Testis (tissue), 2 donors: Measurements from ENCODE around the gene WDR62.

ENCODE experiments used
- POLR2A ChIP-seq: fragments of 450-650 bp; IDR thresholded peaks from one replicate; pipeline ENCODE4 v1.6.1; 2017; ENCODE audit warnings: antibody characterized with exemption, mild to moderate bottlenecking, moderate library complexity
- TF ChIP-seq, protein P1 (sequence below), 3 experiments: fragments of 450-650 bp in 2 of 3; fragments of 200-600 bp in 1 of 3; sonication (generic) in 1 of 3; IDR thresholded peaks; one replicate each; pipeline ENCODE4 v1.5.1; 2016 to 2019; ENCODE audit warnings: antibody characterized with exemption in 3 of 3, mild to moderate bottlenecking in 2 of 3, moderate library complexity in 1 of 3

DNA sequence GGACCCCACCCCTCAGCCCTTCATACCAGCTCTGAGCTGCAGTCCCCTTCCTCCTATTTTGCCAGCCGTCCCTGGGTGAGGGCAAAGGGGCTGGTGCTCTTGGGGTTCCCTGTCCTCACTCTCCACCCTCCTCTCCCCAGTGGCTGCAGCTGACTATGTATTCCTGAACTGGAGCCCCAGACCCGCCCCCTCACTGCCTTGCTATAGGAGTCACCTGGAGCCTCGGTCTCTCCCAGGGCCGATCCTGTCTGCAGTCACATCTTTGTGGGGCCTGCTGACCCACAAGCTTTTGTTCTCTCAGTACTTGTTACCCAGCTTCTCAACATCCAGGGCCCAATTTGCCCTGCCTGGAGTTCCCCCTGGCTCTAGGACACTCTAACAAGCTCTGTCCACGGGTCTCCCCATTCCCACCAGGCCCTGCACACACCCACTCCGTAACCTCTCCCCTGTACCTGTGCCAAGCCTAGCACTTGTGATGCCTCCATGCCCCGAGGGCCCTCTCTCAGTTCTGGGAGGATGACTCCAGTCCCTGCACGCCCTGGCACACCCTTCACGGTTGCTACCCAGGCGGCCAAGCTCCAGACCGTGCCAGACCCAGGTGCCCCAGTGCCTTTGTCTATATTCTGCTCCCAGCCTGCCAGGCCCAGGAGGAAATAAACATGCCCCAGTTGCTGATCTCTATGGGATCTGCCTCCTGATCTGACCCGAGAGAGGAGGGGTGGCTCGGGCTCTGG, 95.1 kb downstream of the WDR62 start:
- TF ChIP-seq, protein P1, sequence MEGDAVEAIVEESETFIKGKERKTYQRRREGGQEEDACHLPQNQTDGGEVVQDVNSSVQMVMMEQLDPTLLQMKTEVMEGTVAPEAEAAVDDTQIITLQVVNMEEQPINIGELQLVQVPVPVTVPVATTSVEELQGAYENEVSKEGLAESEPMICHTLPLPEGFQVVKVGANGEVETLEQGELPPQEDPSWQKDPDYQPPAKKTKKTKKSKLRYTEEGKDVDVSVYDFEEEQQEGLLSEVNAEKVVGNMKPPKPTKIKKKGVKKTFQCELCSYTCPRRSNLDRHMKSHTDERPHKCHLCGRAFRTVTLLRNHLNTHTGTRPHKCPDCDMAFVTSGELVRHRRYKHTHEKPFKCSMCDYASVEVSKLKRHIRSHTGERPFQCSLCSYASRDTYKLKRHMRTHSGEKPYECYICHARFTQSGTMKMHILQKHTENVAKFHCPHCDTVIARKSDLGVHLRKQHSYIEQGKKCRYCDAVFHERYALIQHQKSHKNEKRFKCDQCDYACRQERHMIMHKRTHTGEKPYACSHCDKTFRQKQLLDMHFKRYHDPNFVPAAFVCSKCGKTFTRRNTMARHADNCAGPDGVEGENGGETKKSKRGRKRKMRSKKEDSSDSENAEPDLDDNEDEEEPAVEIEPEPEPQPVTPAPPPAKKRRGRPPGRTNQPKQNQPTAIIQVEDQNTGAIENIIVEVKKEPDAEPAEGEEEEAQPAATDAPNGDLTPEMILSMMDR (IDR thresholded peaks at IDR 0.05): no peak
- no peak for TF ChIP-seq POLR2A
